Spleen (tissue), 7 donors: ENCODE results near the gene INSL3.

Source experiments
- POLR2A ChIP-seq, 3 donors: fragments of 450-650 bp; IDR thresholded peaks; one replicate each; pipeline ENCODE4 v1.5.1; 2017; ENCODE audit warnings: antibody characterized with exemption in 3 of 3, mild to moderate bottlenecking in 1 of 3
- TF ChIP-seq, protein P1 (sequence below), 11 experiments: fragments of 200-600 bp in 7 of 11; fragments of 450-650 bp in 4 of 11; sonication (generic) in 4 of 11; IDR thresholded peaks in 8 of 11; conservative IDR thresholded peaks in 3 of 11; 1 replicate in 7 of 11; 2 replicates in 4 of 11; pipeline versions ENCODE4 v1.4.0 to v1.8.0; 2016 to 2021; ENCODE audit warnings: antibody characterized with exemption in 11 of 11, inconsistent platforms in 4 of 11, mild to moderate bottlenecking in 1 of 11
- donor health status: DM: no; HTN: no; CAD: no; lungs with moderate emphysema.
- donor health status: DM: no; HTN: no; CAD: no.
- donor health status: DM: no; HTN: no; CAD: no.

DNA sequence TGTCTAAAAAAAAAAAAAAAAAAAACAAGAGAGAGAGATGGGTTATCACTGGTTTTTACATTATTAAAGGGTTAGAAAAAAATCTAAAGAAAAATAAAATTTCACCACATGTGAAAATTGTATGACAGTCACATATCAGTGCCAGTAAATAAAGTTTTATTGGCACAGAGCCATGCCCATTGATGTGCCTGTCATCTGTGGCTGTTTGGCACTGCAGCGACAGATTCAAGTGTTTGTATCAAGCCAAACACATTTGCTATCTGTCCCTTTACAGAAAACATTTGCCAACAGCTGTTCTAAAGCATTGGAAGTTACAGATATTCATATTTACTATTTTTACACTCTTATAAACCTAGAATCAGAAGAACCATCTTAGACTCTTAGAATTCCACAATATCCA, 53.8 kb downstream of the INSL3 start:
- no peak for TF ChIP-seq POLR2A (IDR thresholded peaks at IDR 0.05)
- TF ChIP-seq, protein P1, sequence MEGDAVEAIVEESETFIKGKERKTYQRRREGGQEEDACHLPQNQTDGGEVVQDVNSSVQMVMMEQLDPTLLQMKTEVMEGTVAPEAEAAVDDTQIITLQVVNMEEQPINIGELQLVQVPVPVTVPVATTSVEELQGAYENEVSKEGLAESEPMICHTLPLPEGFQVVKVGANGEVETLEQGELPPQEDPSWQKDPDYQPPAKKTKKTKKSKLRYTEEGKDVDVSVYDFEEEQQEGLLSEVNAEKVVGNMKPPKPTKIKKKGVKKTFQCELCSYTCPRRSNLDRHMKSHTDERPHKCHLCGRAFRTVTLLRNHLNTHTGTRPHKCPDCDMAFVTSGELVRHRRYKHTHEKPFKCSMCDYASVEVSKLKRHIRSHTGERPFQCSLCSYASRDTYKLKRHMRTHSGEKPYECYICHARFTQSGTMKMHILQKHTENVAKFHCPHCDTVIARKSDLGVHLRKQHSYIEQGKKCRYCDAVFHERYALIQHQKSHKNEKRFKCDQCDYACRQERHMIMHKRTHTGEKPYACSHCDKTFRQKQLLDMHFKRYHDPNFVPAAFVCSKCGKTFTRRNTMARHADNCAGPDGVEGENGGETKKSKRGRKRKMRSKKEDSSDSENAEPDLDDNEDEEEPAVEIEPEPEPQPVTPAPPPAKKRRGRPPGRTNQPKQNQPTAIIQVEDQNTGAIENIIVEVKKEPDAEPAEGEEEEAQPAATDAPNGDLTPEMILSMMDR (IDR thresholded peaks at IDR 0.05 in 8 of 11, conservative IDR thresholded peaks at IDR 0.05 in 3 of 11), result no peak
